Neuron (in vitro differentiated cells): Measurements from ENCODE around the gene TCF4.

ENCODE experiments used
- H2AFZ ChIP-seq: one replicate; pipeline ENCODE4 v1.6.1; 2013; ENCODE audit warnings: low read depth, mild to moderate bottlenecking, inconsistent platforms, low read length, moderate library complexity
- H3K27me3 ChIP-seq: one replicate; pipeline ENCODE4 v1.6.1; 2013; ENCODE audit warnings: low read length; ENCODE audit not compliant: insufficient read depth
- H3K36me3 ChIP-seq: one replicate; pipeline ENCODE4 v1.6.1; 2013; ENCODE audit warnings: low read length; ENCODE audit not compliant: insufficient read depth
- H3K4me1 ChIP-seq: one replicate; pipeline ENCODE4 v1.6.1; 2013; ENCODE audit warnings: low read length; ENCODE audit not compliant: insufficient read depth
- H3K4me3 ChIP-seq: 2 replicates; pipeline ENCODE4 v1.5.1; 2013; ENCODE audit warnings: mild to moderate bottlenecking, low read length, moderate library complexity
- H3K9me3 ChIP-seq: one replicate; pipeline ENCODE4 v1.6.1; 2013; ENCODE audit warnings: low read length

TCF4 gene

GRCh38 chr18:55351980-55352714 is 235.8 kb downstream of the TCF4 start:
- Histone ChIP-seq H3K27me3 (no peaks in the 10 kb centered on the region), H3K36me3 (peaks cover 2% of the 10 kb centered on the region), H2AFZ (no peak overlapping the region), H3K4me1 (peaks cover 25% of the 10 kb centered on the region), H3K9me3 (no peaks in the 10 kb centered on the region), H3K4me3 (no peak overlapping the region)

DNA sequence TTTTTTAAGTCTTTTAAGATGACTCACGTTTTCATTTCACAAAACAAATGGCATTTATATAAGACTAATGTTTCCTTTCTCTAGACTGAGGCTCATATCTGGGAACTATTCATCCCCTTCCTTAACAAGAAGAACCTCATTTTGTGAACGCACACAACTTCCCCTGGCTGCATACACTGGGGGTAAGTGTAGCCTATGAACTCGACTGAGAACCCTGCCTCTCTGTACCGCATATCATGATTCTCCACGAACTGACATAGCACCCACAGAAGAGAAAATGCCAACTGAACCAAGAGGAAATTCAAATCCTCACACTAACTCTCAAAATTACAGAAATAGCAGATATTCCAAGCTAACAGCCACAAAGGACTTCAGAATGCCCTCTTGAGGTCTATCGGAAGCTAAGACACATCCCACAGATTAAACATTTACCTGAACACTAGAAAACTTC is 236.7 kb downstream of the TCF4 start:
- H3K4me1 ChIP-seq, result peaks cover 25% of the 10 kb centered on the region
- no peaks in the 10 kb centered on the region for H3K9me3 ChIP-seq
- peaks cover 2% of the 10 kb centered on the region for H3K36me3 ChIP-seq
- no peaks in the 10 kb centered on the region for H3K27me3 ChIP-seq
- no peak overlapping the region for H2AFZ ChIP-seq
- no peak overlapping the region for H3K4me3 ChIP-seq

DNA sequence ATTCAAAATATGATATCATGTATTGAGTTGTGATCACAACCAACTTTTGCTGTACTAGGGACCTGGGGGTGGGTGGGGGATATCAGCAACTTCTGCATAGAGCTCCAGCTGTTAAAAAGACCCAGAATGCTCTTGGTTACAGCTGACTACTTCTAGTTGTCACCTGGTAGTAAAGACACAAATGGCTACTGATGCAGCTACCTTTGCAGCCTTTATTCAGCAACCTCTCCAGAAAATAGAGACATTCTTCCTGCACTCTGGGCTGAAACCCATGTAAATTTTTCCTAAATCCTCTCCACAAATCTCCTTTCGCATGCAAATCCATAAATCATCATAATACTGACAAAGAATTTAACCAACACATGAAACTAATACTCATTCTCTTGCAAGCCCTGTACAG is 238.3 kb downstream of the TCF4 start:
- H3K27me3 ChIP-seq, result no peaks in the 10 kb centered on the region
- H3K36me3 ChIP-seq, result peaks cover 2% of the 10 kb centered on the region
- no peak overlapping the region for H3K4me3 ChIP-seq
- no peak overlapping the region for H2AFZ ChIP-seq
- no peaks in the 10 kb centered on the region for H3K9me3 ChIP-seq
- H3K4me1 ChIP-seq, result peaks cover 20% of the 10 kb centered on the region

- Histone ChIP-seq H3K27me3 (no peaks in the 10 kb centered on the region), H3K36me3 (peaks cover 2% of the 10 kb centered on the region), H3K4me3 (no peak overlapping the region), H3K9me3 (no peaks in the 10 kb centered on the region), H3K4me1 (peaks cover 9% of the 10 kb centered on the region), H2AFZ (no peak overlapping the region)
Observed at GRCh38 chr18:55346961-55347740, 240.8 kb downstream of the TCF4 start.

DNA sequence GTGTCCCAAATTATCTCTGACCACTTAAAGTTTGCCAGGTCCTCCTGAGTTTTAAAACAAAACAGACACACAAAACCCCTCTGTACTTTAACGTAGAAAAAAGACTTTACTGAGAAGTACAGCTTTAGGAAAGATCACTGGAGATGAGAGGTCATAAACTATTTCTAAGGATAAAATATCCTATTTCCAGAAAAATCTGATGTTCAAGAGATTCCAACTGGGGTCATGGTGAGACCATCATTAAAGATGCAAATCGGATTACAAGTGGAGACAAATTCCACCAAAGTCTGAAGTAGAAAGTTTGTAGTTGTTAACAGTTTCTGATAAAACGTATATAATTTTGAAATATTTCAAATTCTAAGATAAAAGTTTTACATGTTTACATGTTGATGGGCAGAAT is 241.6 kb downstream of the TCF4 start:
- no peak overlapping the region for H3K4me3 ChIP-seq
- H3K27me3 ChIP-seq, result no peaks in the 10 kb centered on the region
- no peaks in the 10 kb centered on the region for H3K9me3 ChIP-seq
- peaks cover 2% of the 10 kb centered on the region for H3K36me3 ChIP-seq
- H2AFZ ChIP-seq, result no peak overlapping the region
- H3K4me1 ChIP-seq, result peaks cover 5% of the 10 kb centered on the region

DNA sequence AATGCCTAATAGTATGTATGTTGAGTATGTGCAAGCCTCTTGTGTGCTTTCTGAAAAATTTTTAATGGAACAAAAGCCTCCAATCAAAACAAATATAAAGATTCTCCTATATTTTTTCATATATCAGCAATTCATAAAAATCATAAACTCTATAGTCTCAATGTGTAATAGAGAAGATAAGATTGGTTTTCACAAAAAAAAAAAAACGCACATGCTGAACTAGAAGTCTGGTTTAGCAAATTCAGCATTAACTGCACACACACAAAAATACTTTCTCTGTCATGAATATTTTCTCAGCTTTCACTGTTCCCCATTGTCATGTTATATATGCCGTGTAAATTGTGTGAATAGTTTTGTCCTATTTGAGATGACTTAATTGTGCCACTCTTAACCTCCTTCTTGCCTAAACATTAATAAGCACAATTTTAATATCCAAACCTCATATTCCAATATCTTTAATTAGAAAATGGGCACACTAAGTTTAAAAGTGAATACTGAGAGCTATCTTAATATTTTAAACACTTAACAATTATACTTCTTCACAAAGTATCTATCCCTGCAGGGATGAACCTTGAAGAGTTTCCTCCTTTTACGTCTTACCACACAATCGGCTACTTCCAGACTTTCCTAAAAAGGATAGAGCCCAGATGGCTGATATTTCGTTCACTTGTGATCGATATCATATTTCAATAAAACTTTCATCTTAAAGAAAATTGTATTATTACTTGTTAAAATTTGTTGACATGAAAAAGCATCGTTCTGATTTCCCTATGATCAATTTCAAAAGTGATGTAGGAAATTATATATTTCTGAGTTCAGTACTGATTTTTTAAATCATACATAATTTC is 242.7 kb downstream of the TCF4 start:
- Histone ChIP-seq H3K9me3 (no peaks in the 10 kb centered on the region), H3K36me3 (peaks cover 2% of the 10 kb centered on the region), H3K4me1 (peaks cover 2% of the 10 kb centered on the region), H3K27me3 (no peaks in the 10 kb centered on the region), H2AFZ (no peak overlapping the region), H3K4me3 (no peak overlapping the region)

- Histone ChIP-seq H3K4me1 (peaks cover 2% of the 10 kb centered on the region), H3K4me3 (no peak overlapping the region), H3K9me3 (no peaks in the 10 kb centered on the region), H3K27me3 (no peaks in the 10 kb centered on the region), H2AFZ (no peak overlapping the region), H3K36me3 (peaks cover 1% of the 10 kb centered on the region)
Observed at GRCh38 chr18:55343396-55344073, 244.5 kb downstream of the TCF4 start.

DNA sequence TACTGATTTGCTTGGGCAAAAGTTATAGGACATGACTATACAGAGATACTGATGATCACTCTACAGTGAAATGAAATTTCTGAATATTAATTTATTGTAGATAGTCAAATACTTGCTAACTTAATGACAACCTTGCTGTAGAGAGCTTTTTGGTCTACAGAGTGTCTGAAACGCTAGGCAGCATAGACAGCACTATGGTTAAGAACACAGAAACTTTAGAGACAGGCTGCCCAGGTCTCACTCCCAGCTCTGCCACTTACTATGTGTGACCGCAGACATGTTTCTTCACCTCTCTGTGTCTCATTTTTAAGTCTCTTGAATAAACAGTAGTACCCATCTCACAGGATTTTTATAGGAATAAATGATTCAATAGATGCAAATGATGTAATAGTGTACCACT is 247.0 kb downstream of the TCF4 start:
- H3K4me3 ChIP-seq, result no peak overlapping the region

GRCh38 chr18:55339990-55340389 is 248.0 kb downstream of the TCF4 start:
- H3K36me3 ChIP-seq, result no peaks in the 10 kb centered on the region
- no peaks in the 10 kb centered on the region for H3K9me3 ChIP-seq
- no peak overlapping the region for H3K4me3 ChIP-seq
- H3K27me3 ChIP-seq, result no peaks in the 10 kb centered on the region
- H3K4me1 ChIP-seq, result peaks cover 2% of the 10 kb centered on the region
- no peak overlapping the region for H2AFZ ChIP-seq

More for the DNA sequence above, 247.0 kb downstream of the TCF4 start:
- H3K27me3 ChIP-seq, result no peaks in the 10 kb centered on the region
- no peaks in the 10 kb centered on the region for H3K9me3 ChIP-seq
- no peak overlapping the region for H2AFZ ChIP-seq
- no peaks in the 10 kb centered on the region for H3K36me3 ChIP-seq
- H3K4me1 ChIP-seq, result peaks cover 2% of the 10 kb centered on the region

DNA sequence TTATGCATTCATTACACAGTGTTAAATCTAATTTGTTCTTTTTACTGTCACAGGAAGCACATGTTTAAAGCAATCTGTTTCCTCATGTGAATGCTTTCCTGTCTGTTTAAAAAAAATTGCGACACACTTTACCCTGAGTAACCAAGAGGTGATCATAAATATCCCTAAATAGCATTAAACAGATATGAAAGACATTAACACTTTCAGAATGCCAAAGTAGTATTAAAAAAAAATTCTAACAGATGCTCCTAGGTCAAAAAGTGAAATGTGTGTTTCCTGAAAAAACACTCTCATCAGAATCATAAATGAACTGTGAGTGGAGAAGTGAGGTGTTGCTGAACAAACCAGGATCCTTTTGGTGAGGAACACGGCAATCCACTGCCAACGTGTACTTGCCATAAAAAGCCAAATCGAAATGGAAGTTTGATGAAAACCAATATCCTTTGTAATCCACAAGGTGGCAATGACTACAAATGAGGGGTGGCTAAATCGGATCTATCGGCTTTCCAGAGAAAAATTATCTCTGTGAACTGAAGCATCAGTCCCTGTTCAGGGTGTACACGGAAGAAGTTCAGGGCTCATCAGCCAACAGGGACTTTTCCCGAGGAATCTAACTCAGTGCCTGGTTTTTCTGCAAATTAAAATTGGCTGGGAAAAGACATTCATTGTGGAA is 248.9 kb downstream of the TCF4 start:
- Histone ChIP-seq H3K27me3 (no peaks in the 10 kb centered on the region), H2AFZ (no peak overlapping the region), H3K4me1 (peaks cover 2% of the 10 kb centered on the region), H3K9me3 (no peaks in the 10 kb centered on the region), H3K36me3 (no peaks in the 10 kb centered on the region), H3K4me3 (no peak overlapping the region)

DNA sequence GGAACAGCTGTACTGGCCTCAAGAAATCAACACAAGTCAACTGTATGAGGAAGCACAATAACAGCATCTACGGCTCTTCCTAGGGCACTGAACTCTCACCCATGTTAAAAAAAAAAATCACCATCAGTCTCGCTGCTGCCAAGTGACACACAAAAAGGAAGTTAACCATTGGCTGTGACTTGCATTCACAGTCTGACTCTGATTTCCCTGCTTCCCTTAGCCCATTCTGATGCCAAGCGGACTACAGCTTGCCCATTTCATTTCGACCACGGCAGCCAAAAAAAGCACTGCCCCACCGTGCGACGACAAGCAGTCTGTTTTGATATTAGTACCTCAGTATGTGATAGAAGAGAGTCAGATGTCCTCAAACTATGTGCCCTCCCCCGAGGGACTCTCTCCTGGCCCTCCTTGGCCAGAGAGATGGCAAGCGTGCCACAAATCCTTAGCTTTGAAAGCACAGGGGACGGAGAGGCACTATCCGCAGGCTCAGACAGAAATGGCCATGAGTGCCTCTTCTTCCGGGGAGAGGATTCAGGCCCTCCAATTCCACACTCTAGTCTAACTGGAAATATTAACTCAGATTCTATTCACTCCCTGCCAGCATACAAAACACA is 250.0 kb downstream of the TCF4 start:
- H3K36me3 ChIP-seq, result no peaks in the 10 kb centered on the region
- H3K27me3 ChIP-seq, result no peaks in the 10 kb centered on the region
- no peak overlapping the region for H3K4me3 ChIP-seq
- H3K9me3 ChIP-seq, result no peaks in the 10 kb centered on the region
- H3K4me1 ChIP-seq, result no peaks in the 10 kb centered on the region
- H2AFZ ChIP-seq, result no peak overlapping the region

DNA sequence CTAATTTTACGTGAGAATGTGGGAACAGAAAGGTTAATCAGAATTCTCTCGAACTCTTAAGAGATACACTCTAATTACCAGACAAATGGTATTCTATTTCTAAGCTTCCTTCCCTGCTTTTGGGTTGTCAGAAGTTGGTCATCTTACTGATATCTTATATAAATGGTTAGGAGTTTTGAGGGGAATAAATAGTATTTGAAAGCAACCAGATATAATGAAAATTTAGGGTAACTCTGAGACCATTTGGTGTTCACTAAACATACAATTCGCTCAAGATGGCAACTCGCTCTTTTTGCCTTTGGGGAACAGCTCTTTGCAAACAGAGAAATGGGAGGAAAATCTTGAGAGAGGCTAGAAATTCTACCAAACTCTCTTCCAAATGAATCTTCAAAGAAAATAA is 250.9 kb downstream of the TCF4 start:
- Histone ChIP-seq H3K27me3 (no peaks in the 10 kb centered on the region), H2AFZ (no peak overlapping the region), H3K4me1 (no peaks in the 10 kb centered on the region), H3K36me3 (no peaks in the 10 kb centered on the region), H3K9me3 (no peaks in the 10 kb centered on the region), H3K4me3 (no peak overlapping the region)
